Neural progenitor cell (in vitro differentiated cells): ENCODE measurements around the gene ZNF718. TPM values are rescaled to one million over a fixed set of nuclear protein-coding genes. Genes with fewer than 3 reads are reported as not detected.

ENCODE experiments used
- DNase-seq: peaks from one replicate; pipeline ENCODE4 v3.0.0-alpha.2; 2016; ENCODE audit warnings: low spot score
- H2AFZ ChIP-seq: fragments of 200-600 bp; sonication (generic); replicated peaks from 2 replicates; pipeline ENCODE4 v1.6.1; 2016; ENCODE audit warnings: antibody characterized with exemption
- H3F3A ChIP-seq: fragments of 200-600 bp; sonication (generic); 2 replicates; pipeline ENCODE4 v1.6.1; 2016; ENCODE audit warnings: antibody characterized with exemption, low read depth
- H3K27ac ChIP-seq: fragments of 200-600 bp; sonication (generic); 2 replicates; pipeline ENCODE4 v1.5.1; 2016; ENCODE audit warnings: mild to moderate bottlenecking
- H3K27me3 ChIP-seq: fragments of 200-600 bp; sonication (generic); 2 replicates; pipeline ENCODE4 v1.6.1; 2016; ENCODE audit warnings: mild to moderate bottlenecking, moderate library complexity
- H3K36me3 ChIP-seq: fragments of 200-600 bp; sonication (generic); 2 replicates; pipeline ENCODE4 v1.5.1; 2016
- H3K4me1 ChIP-seq: fragments of 200-600 bp; sonication (generic); 2 replicates; pipeline ENCODE4 v1.6.1; 2016; ENCODE audit warnings: mixed run types
- H3K4me2 ChIP-seq: fragments of 200-600 bp; sonication (generic); 2 replicates; pipeline ENCODE4 v1.6.1; 2016
- H3K4me3 ChIP-seq: fragments of 200-600 bp; sonication (generic); 2 replicates; pipeline ENCODE4 v1.5.1; 2016
- H3K79me2 ChIP-seq: fragments of 200-600 bp; sonication (generic); 2 replicates; pipeline ENCODE4 v1.6.1; 2016; ENCODE audit warnings: low read depth
- H3K9ac ChIP-seq: fragments of 200-600 bp; sonication (generic); 2 replicates; pipeline ENCODE4 v1.6.1; 2016
- H3K9me3 ChIP-seq: fragments of 200-600 bp; sonication (generic); 2 replicates; pipeline ENCODE4 v1.5.1; 2016; ENCODE audit warnings: low read depth
- H4K20me1 ChIP-seq: fragments of 200-600 bp; sonication (generic); 2 replicates; pipeline ENCODE4 v1.6.1; 2016; ENCODE audit warnings: low read depth
- H3K27ac Mint-ChIP-seq: 3 replicates; pipeline ENCODE4 v1.8.0; 2021; ENCODE audit warnings: mixed read lengths
- H3K27me3 Mint-ChIP-seq: 2 replicates; pipeline ENCODE4 v1.8.0; 2022; ENCODE audit warnings: low read depth, mild to moderate bottlenecking, inconsistent platforms, moderate library complexity, mixed read lengths; ENCODE audit not compliant: insufficient read depth
- H3K36me3 Mint-ChIP-seq: 3 replicates; pipeline ENCODE4 v1.8.0; 2021; ENCODE audit warnings: mixed read lengths
- H3K4me1 Mint-ChIP-seq: 3 replicates; pipeline ENCODE4 v1.8.0; 2021; ENCODE audit warnings: mixed read lengths
- H3K4me3 Mint-ChIP-seq: 3 replicates; pipeline ENCODE4 v1.8.0; 2021; ENCODE audit warnings: mild to moderate bottlenecking, moderate library complexity, mixed read lengths
- H3K9me3 Mint-ChIP-seq: 3 replicates; pipeline ENCODE4 v1.8.0; 2020; ENCODE audit warnings: mixed read lengths
- CTCF ChIP-seq: fragments of 200-600 bp; sonication (generic); IDR thresholded peaks from 2 replicates; pipeline ENCODE4 v1.5.1; 2017; ENCODE audit warnings: antibody characterized with exemption, mild to moderate bottlenecking
- EZH2 ChIP-seq: fragments of 200-600 bp; sonication (generic); IDR thresholded peaks from 2 replicates; pipeline ENCODE4 v1.6.1; 2017; ENCODE audit warnings: antibody characterized with exemption, mild to moderate bottlenecking, moderate library complexity
- EZH2phosphoT487 ChIP-seq: fragments of 200-600 bp; sonication (generic); IDR thresholded peaks from 2 replicates; pipeline ENCODE4 v1.6.1; 2017; ENCODE audit warnings: antibody characterized with exemption
- total RNA-seq: library from RNA; depleted of rRNA; stranded (reverse); fragments of >200 nt; gene quantifications from 2 replicates; pipeline ENCODE4 v1.2.3, GENCODE V29; 2015; ENCODE audit warnings: low replicate concordance

The ZNF718 gene
- total RNA-seq, 1 donor from 2014 or later, result 15.4 TPM

GRCh38 chr4:139691-140090 is 15.4 kb downstream of the ZNF718 start:
- no peak overlapping the region for H3K4me3 ChIP-seq
- no peak overlapping the region for H3K4me2 ChIP-seq
- peaks cover 100% of the 10 kb centered on the region for H3K79me2 ChIP-seq
- DNase-seq, result no peak
- peaks cover 28% of the 10 kb centered on the region for H3K9me3 ChIP-seq
- no peaks in the 10 kb centered on the region for H3K4me1 ChIP-seq
- peaks cover 84% of the 10 kb centered on the region for H3K36me3 ChIP-seq
- no peaks in the 10 kb centered on the region for H3K4me1 Mint-ChIP-seq
- H4K20me1 ChIP-seq, result no peaks in the 10 kb centered on the region
- no peak overlapping the region for H3K9ac ChIP-seq
- H3K27ac ChIP-seq, result no peak overlapping the region
- no peak for TF ChIP-seq CTCF
- TF ChIP-seq EZH2phosphoT487, result no peak
- no peak for TF ChIP-seq EZH2
- H3K27me3 Mint-ChIP-seq, result peaks cover 2% of the 10 kb centered on the region
- peaks cover 87% of the 10 kb centered on the region for H3K9me3 Mint-ChIP-seq
- peaks cover 89% of the 10 kb centered on the region for H3K36me3 Mint-ChIP-seq
- H3K27ac Mint-ChIP-seq, result no peak overlapping the region
- no peaks in the 10 kb centered on the region for H3K27me3 ChIP-seq
- H3K4me3 Mint-ChIP-seq, result no peak overlapping the region
- no peak overlapping the region for H2AFZ ChIP-seq
- no peaks in the 10 kb centered on the region for H3F3A ChIP-seq

GRCh38 chr4:146621-147020 is 22.3 kb downstream of the ZNF718 start:
- Mint-ChIP-seq H3K27ac (no peak overlapping the region), H3K36me3 (peaks cover 70% of the 10 kb centered on the region), H3K4me3 (no peak overlapping the region), H3K9me3 (peaks cover 79% of the 10 kb centered on the region), H3K4me1 (no peaks in the 10 kb centered on the region), H3K27me3 (no peaks in the 10 kb centered on the region)
- Histone ChIP-seq H3K9ac (no peak overlapping the region), H3K36me3 (peaks cover 71% of the 10 kb centered on the region), H3K9me3 (peaks cover 65% of the 10 kb centered on the region), H3K4me1 (no peaks in the 10 kb centered on the region), H3K79me2 (peaks cover 99% of the 10 kb centered on the region), H3K4me2 (no peak overlapping the region), H3K27ac (no peak overlapping the region), H3F3A (no peaks in the 10 kb centered on the region), H3K4me3 (no peak overlapping the region), H3K27me3 (no peaks in the 10 kb centered on the region), H2AFZ (no peak overlapping the region), H4K20me1 (no peaks in the 10 kb centered on the region)
- TF ChIP-seq CTCF (no peak), EZH2phosphoT487 (no peak), EZH2 (no peak)
- no peak for DNase-seq

- peaks cover 67% of the 10 kb centered on the region for H3K36me3 Mint-ChIP-seq
- Histone ChIP-seq H3K79me2 (peaks cover 93% of the 10 kb centered on the region), H3K27ac (no peak overlapping the region), H3K4me3 (no peak overlapping the region), H3K9ac (no peak overlapping the region), H3F3A (no peaks in the 10 kb centered on the region), H2AFZ (no peak overlapping the region), H3K36me3 (peaks cover 65% of the 10 kb centered on the region), H4K20me1 (no peaks in the 10 kb centered on the region), H3K27me3 (no peaks in the 10 kb centered on the region), H3K9me3 (peaks cover 63% of the 10 kb centered on the region), H3K4me2 (no peak overlapping the region), H3K4me1 (no peaks in the 10 kb centered on the region)
- H3K27me3 Mint-ChIP-seq, result no peaks in the 10 kb centered on the region
- peaks cover 75% of the 10 kb centered on the region for H3K9me3 Mint-ChIP-seq
- no peak overlapping the region for H3K4me3 Mint-ChIP-seq
- H3K4me1 Mint-ChIP-seq, result no peaks in the 10 kb centered on the region
- no peak for DNase-seq
- no peak overlapping the region for H3K27ac Mint-ChIP-seq
- TF ChIP-seq CTCF, result no peak
- TF ChIP-seq EZH2, result no peak
- no peak for TF ChIP-seq EZH2phosphoT487
These were observed 22.9 kb downstream of the ZNF718 start for GRCh38 chr4:147233-147632.
